PC-9 (cell line): Measurements from ENCODE around the gene PRSS33. TPM values are rescaled to one million over a fixed set of nuclear protein-coding genes. Genes with fewer than 3 reads are reported as not detected.

Experiments
- BruUV-seq: library from RNA; stranded (reverse); fragments of 400-500 nt; replicated peaks from 2 replicates; lab custom pipeline; 2021; lab: Mats Ljungman, UMichigan
- CTCF ChIA-PET: fragments of 300-600 bp; sonication (Branson Sonifier 250); formaldehyde crosslinking; loops from one replicate; lab custom pipeline; 2022; ENCODE audit warnings: antibody characterized with exemption; lab: Charles Lee
- POLR2A ChIA-PET: fragments of 300-600 bp; sonication (Branson Sonifier 250); formaldehyde crosslinking; loops from one replicate; lab custom pipeline; 2022; ENCODE audit warnings: antibody characterized with exemption; ENCODE audit not compliant: unreplicated experiment; lab: Charles Lee
- DNase-seq, 2 experiments: peaks; one replicate each; pipeline versions ENCODE4 v3.0.0 to v3.0.0-alpha.2; 2015 to 2022; ENCODE audit warnings: mixed read lengths in 1 of 2
- H2AFZ ChIP-seq: fragments of 200-600 bp; sonication (generic); 2 replicates; pipeline ENCODE4 v1.8.1; 2017; ENCODE audit warnings: antibody characterized with exemption
- H3F3A ChIP-seq: fragments of 200-600 bp; sonication (generic); 2 replicates; pipeline ENCODE4 v1.8.1; 2017; ENCODE audit warnings: antibody characterized with exemption, mild to moderate bottlenecking, low read depth; ENCODE audit not compliant: insufficient read depth
- H3K27ac ChIP-seq: fragments of 200-600 bp; sonication (generic); 2 replicates; pipeline ENCODE4 v1.6.1; 2016; ENCODE audit warnings: mixed run types
- H3K27me3 ChIP-seq: fragments of 200-600 bp; sonication (generic); 2 replicates; pipeline ENCODE4 v1.6.1; 2016; ENCODE audit warnings: low read depth, mixed run types; ENCODE audit not compliant: insufficient read depth
- H3K36me3 ChIP-seq: fragments of 200-600 bp; sonication (generic); 2 replicates; pipeline ENCODE4 v1.6.1; 2016; ENCODE audit warnings: low read depth, mixed run types
- H3K4me1 ChIP-seq: fragments of 200-600 bp; sonication (generic); replicated peaks from 2 replicates; pipeline ENCODE4 v1.6.1; 2016; ENCODE audit warnings: mixed run types; ENCODE audit not compliant: insufficient read depth
- H3K4me2 ChIP-seq: fragments of 200-600 bp; sonication (generic); 2 replicates; pipeline ENCODE4 v1.6.1; 2017; ENCODE audit warnings: mixed run types
- H3K4me3 ChIP-seq: fragments of 200-600 bp; sonication (generic); 2 replicates; pipeline ENCODE4 v1.6.1; 2016; ENCODE audit warnings: mixed run types
- H3K79me2 ChIP-seq: fragments of 200-600 bp; sonication (generic); 2 replicates; pipeline ENCODE4 v1.6.1; 2017; ENCODE audit warnings: low read depth, mixed run types
- H3K9me2 ChIP-seq: fragments of 200-600 bp; sonication (generic); 2 replicates; pipeline ENCODE4 v1.8.1; 2017; ENCODE audit warnings: mild to moderate bottlenecking; ENCODE audit not compliant: insufficient read depth
- H3K9me3 ChIP-seq: fragments of 200-600 bp; sonication (generic); 2 replicates; pipeline ENCODE4 v1.8.1; 2016; ENCODE audit warnings: low read depth; ENCODE audit not compliant: insufficient read depth
- H4K20me1 ChIP-seq: fragments of 200-600 bp; sonication (generic); 2 replicates; pipeline ENCODE4 v1.8.1; 2017; ENCODE audit not compliant: insufficient read depth
- CTCF ChIP-seq: fragments of 200-600 bp; sonication (generic); conservative IDR thresholded peaks from 2 replicates; pipeline ENCODE4 v1.6.1; 2017; ENCODE audit warnings: mixed run types, antibody characterized with exemption, mild to moderate bottlenecking, moderate library complexity
- EZH2 ChIP-seq: fragments of 200-600 bp; sonication (generic); IDR thresholded peaks from 2 replicates; pipeline ENCODE4 v1.8.0; 2017; ENCODE audit warnings: antibody characterized with exemption, low read depth
- intact Hi-C: fragments of 100-400 bp; cut with micrococcal nuclease; formaldehyde crosslinking; loops from one replicate; pipeline ENCODE4 v1.10.0; 2022; ENCODE audit not compliant: unreplicated experiment
- total RNA-seq: library from RNA; stranded (reverse); gene quantifications from 2 replicates; pipeline ENCODE4 v1.2.3, GENCODE V29; 2021

The PRSS33 gene
- total RNA-seq, 1 experiment from 2014 or later = 0.33 TPM

- TF ChIP-seq CTCF (no peak), EZH2 (no peak)
- no peaks in the 10 kb centered on the region for H3K9me3 ChIP-seq
- H3K4me3 ChIP-seq = peak overlapping the region; percentile 90
- 0 out of 2 replicates have a peak overlapping the region, but pooled peaks have one; percentile 81 for H2AFZ ChIP-seq
- no TSS peak for BruUV-seq
- H3K27me3 ChIP-seq = no peaks in the 10 kb centered on the region
- peaks cover 20% of the 10 kb centered on the region; the same call in 1 of the 2 replicates for H3K36me3 ChIP-seq
- peak overlapping the region; percentile 96 for H3K27ac ChIP-seq
- H3K4me2 ChIP-seq = peak overlapping the region; percentile 100
- peak; percentile 57 to 89 for DNase-seq
- ChIA-PET POLR2A (interaction anchor here (0.7 kb wide), 1 partner anchor 108 kb away, joined by 3 read pairs; no protein-coding TSS in a partner anchor), CTCF (interaction anchor here (0.7 to 0.8 kb wide), 2 partner anchors 115 to 887 kb away, joined by 7 to 8 read pairs; no protein-coding TSS in a partner anchor)
- intact Hi-C loops = loop anchor here (1.0 to 5.0 kb wide), 2 partner anchors 32 to 71 kb away; partner anchors contain the start of gene KCTD5
- peaks cover 26% of the 10 kb centered on the region for H3K4me1 ChIP-seq
- no peaks in the 10 kb centered on the region for H3K9me2 ChIP-seq
- peaks cover 75% of the 10 kb centered on the region for H3K79me2 ChIP-seq
- H3F3A ChIP-seq = peaks cover 43% of the 10 kb centered on the region
- H4K20me1 ChIP-seq = peaks cover 51% of the 10 kb centered on the region
These were observed 34.3 kb downstream of the PRSS33 start for GRCh38 chr16:2752850-2753732.

GRCh38 chr16:2752035-2752849 lies 35.1 kb downstream of the PRSS33 start, which contains the start of gene SRRM2:
TSS of gene SRRM2 (plus strand) at chr16:2752638. CDS start at chr16:2756365, 3,727 bp downstream.
- H4K20me1 ChIP-seq = peaks cover 42% of the 10 kb centered on the region
- H3K27me3 ChIP-seq = no peaks in the 10 kb centered on the region
- peaks cover 12% of the 10 kb centered on the region; the same call in 1 of the 2 replicates for H3K36me3 ChIP-seq
- intact Hi-C loops = loop anchor here (1.0 to 5.0 kb wide), 2 partner anchors 31 to 70 kb away; partner anchors contain the start of gene KCTD5
- peak within 1 kb of the TSS; percentile 90 for H3K4me3 ChIP-seq
- H3K79me2 ChIP-seq = peaks cover 67% of the 10 kb centered on the region
- CTCF ChIA-PET = interaction anchor here (0.7 to 0.8 kb wide), 2 partner anchors 116 to 886 kb away, joined by 7 to 8 read pairs; no protein-coding TSS in a partner anchor
- H3K4me2 ChIP-seq = peak within 1 kb of the TSS; percentile 100
- BruUV-seq = no TSS peak
- TF ChIP-seq CTCF (no peak), EZH2 (no peak)
- peak within 1 kb of the TSS; percentile 81 for H2AFZ ChIP-seq
- H3K9me3 ChIP-seq = no peaks in the 10 kb centered on the region
- peaks cover 37% of the 10 kb centered on the region for H3F3A ChIP-seq
- H3K4me1 ChIP-seq = peaks cover 26% of the 10 kb centered on the region
- H3K9me2 ChIP-seq = no peaks in the 10 kb centered on the region
- H3K27ac ChIP-seq = peak within 1 kb of the TSS; percentile 96
- peak; percentile 86 to 95 for DNase-seq
- POLR2A ChIA-PET = interaction anchor here (0.6 to 0.7 kb wide), 2 partner anchors 109 to 131 kb away, joined by 3 read pairs; partner anchors contain the start of gene FLYWCH2
